Measurements from ENCODE around the gene NSD2.

Gene NSD2

DNA sequence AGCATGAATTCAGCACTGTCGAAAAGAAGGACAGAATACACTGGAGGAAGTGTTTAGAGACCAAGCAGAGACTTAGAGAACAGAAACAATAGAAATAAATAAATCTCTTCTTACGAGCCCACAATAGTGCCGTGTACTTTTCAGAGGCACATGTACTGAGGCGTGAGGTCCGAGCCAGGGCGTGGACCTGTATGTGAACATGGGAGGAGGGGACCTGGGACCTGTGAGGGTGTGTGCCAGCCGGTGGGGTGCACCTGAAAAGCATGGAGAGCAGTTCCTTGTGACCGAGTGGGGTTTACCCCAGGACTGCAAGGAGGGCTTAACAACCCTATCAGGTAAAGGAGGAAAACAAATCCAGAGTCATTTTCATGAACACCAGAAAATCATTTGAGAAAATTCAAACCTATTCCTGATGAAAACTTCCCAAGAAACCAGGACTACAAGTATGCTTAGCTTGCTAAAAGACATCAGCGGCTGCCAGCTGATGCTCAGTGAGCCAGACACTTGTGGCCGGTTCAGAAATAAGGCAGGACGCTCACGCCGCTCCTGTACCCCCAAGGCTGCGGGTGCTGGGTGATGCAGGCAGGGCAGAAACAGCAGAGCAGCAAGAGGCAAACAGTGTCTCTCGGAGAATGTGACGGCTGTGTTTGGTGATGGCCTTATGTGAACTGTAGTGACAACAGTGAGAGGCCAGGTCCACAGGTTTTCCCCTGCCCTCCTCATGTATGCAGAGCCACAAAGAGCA, 100.4 kb downstream of the NSD2 start:
- no peak for DNase-seq (ENCODE audit: low spot score)

DNA sequence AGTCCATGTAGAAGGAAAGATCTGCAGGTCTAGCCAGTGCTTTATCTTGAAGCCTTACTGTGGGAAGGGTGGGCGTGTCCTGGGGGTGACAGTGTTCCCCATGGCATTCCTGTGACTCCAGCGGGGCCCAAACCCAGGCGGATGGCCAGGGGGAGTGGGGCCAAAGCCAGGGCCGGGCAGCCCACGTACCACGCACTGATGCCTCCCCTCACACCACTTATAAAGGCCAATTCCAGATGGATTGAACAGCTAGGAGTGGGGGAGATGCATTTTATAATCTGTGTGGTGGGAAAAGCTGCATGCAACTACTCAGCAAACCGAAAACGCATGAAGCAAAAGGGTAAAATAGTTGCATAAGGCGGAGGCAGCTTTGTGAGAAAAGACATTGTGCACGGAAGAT, 101.2 kb downstream of the NSD2 start:
- DNase-seq (ENCODE audit: low spot score), result no peak

DNA sequence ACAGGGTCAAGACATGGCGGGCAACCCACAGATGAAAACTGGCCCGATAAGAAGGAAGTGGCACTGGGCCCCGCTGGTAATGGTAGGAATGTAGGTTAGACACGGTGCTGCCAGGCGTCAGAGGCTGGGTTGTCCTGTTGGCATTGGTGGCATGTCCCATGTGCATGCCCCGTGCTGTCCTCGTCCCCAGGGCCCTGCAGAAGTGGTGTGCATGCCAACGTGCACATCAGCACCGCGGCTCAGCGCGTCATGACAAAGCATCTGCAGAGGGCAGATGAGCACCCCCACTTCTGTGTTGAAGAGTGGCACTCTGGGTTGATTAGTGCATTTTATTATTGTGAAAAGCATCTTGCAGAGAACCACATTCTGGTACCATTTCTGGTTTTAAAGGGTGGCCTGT, 102.0 kb downstream of the NSD2 start:
- no peak for DNase-seq (ENCODE audit: low spot score)

DNA sequence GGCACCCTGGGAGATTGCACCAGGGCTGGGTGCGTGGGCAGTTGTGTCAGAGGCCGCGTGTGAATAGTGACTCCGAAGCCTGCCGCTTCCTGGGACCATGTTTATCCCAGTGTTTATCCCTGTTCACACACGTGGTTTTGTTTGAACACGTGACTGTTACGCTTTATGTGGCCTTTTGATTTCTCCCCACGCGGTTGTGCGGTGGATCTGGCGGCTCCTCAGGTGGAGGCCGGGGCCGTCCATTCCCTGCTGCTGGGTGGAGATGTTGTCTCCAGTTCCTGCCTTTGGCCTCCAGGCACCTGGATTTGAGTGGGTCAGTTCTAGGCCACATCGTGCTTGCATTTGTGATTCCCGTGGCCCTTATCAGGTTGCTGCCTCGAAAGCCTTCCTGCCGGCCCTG, 102.5 kb downstream of the NSD2 start:
- DNase-seq (ENCODE audit: low spot score), result no peak

DNA sequence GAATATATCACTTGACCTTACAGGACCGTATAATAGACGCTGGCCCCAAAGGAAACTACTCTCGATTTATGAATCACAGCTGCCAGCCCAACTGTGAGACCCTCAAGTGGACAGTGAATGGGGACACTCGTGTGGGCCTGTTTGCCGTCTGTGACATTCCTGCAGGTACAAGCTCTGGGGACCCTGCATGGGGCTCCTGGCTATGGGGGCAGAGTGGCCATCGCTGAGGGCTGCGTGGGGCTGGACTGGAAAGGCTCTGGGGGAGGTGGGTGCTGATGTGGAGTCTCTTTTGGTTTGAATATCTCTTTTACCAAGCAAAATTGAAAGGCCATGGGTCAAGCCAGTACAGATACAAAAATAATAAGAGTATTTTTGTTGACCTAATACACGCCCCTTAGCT, 103.6 kb downstream of the NSD2 start:
- no peak for DNase-seq (ENCODE audit: low spot score)

DNA sequence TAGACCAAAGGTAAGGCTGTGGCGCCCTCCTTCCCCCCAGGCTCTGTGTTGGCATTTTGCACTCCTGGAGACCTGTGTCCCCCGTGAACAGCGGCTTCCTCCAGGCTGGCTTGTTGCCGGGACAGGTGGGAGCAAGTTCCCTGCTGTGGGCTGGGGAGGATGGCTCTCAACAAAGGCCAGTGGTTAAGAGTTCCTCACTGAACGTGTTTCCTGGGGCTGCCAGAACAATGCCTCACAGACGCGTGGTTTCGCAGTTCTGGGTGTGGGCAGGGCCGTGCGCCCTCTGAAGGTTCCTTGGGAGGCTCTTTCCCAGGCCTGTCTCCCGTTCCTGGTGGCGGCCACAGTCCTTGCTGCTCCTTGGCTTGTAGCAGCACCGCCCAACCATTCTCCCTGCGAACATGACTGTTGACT, 104.2 kb downstream of the NSD2 start:
- no peak for DNase-seq (ENCODE audit: low spot score)

DNA sequence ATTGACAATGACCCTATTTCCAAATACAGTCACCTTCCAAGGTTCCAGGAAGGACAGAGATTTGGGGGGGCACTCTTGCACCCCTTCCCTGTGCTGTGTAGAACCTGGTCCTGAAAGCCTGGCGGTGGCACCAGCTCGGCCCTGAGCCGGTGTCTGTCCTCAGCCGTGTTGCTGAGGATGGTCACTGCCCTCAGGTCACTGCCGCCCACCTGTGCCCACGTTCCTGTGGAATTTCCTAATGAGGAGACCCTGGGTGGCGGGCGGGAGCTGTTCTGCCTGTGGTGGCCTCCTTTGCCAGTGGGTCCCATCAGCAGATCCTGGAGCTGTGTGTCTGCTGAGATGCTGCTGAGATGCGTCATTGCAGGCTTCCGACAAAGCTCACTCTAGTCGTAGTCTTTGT, 104.7 kb downstream of the NSD2 start:
- no peak for DNase-seq (ENCODE audit: low spot score)

DNA sequence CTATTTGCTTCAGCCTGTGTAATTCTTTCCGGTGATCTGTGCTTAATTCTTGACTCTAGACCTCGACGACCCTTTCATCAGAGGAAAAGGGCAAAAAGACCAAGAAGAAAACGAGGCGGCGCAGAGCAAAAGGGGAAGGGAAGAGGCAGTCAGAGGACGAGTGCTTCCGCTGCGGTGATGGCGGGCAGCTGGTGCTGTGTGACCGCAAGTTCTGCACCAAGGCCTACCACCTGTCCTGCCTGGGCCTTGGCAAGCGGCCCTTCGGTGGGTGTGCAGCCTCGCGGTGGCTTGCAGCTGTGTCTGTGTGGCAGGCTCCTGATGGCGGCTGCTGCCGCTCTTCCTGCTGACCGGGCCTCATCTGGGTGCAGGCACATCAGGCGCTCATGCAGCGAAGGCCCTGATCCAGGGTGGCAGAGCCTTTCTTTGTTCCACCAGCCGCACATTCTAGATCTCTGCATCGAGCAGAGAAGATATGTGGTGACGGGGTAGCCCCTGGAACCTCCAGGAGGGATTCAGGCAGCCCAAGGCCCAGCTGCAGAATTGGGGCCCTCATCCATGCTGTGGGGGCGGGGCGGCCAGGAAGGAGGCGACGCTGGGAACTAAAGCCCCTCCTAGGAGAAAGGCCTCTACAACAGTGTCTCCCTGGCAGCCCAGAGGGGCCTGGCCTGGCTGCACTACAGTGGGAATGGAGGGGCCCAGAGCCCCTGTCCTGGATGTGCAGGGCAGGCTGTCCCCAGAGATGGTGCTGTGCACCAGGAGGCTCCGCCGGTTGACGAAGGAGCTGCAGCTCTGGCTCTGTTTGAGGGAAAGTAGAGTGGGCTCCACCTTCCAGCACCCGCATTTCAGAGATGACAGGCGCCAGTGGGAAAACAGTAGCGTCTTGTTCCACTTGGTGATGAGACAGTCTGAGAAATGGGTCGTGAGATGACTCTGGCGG, 105.5 kb downstream of the NSD2 start:
- DNase-seq (ENCODE audit: low spot score), result no peak

DNA sequence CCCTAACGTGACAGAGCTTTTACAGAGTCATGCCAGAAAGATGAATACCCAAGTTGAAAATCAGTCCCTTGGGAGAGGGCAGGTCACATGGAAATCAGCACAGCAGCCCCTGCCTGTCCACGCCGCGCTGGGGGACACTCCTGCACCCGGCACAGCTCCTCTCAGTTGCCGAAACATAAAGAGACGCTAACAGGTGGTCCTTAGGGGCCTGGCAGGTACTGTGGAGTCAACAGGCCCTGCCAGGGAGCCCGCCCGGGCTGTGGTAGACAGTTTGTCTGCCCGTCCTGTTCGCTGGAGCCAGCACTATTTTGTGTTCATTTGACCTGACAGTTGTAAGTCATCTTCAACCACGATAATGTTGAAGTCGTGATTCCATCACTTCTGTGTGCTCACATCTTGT, 107.0 kb downstream of the NSD2 start:
- DNase-seq (ENCODE audit: low spot score), result no peak

DNA sequence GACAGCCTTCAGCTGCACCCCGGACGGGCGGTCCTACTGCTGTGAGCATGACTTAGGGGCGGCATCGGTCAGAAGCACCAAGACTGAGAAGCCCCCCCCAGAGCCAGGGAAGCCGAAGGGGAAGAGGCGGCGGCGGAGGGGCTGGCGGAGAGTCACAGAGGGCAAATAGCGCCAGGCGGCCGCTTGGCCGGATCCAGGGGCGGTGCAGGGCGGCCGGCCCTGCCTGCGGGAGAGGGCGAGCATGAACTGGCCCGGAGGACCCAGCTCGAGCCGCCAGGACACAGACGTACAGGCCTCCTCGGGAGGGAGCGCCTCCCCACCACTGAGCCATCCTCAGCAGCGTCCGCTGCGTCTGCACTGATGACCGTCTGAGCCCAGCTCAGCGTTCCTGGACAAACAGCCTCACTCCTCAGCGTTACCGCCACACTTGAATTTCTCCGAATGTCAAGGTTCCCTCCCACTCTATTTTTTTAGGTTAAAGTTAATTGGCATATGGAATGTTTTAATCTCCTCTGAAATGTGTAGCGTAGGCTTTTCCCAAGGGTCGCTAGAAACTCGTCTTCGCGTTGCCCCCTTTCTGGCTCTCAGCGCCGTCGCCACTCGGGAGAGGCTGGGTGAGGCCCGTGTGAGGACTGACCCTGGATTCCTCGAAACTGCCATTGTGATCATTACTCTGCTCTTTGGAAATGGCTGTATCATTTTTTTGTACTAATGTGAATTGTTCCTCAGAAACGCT, 107.7 kb downstream of the NSD2 start:
- no peak for DNase-seq (ENCODE audit: low spot score)

DNA sequence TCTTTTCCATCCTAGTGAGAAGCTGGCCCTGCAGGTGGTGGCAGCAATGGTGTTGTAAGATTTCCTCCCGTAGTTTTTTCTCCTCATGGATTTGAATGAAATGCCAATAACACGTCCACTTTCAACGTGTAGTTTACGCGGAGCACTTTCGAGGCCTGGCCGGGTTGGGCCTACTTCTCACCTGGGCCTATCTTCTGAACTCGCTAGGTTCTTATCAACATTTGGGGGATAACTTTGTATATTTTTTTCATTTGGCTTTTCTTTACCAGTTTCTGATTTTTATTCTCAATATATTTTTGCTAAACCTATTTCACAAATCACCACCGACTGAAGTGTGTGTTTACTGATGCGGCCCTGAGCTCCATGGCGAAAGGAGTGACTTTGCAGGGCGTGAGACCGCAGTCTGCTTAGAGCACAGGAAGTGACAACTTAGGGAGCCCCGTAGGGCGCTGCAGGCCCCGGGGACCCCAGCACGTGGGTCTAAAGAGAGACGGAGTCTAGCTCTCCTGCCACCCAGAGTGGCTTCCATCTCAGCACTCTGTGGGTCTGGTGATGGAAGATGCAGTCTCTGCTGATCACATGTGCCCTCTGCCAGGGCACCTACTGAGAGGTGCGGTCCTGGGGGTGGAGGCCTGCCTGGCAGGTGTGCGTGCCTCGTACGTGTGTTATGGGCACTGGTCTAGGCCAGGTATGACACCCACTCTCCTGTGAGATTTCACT, 108.4 kb downstream of the NSD2 start:
- no peak for DNase-seq (ENCODE audit: low spot score)

DNA sequence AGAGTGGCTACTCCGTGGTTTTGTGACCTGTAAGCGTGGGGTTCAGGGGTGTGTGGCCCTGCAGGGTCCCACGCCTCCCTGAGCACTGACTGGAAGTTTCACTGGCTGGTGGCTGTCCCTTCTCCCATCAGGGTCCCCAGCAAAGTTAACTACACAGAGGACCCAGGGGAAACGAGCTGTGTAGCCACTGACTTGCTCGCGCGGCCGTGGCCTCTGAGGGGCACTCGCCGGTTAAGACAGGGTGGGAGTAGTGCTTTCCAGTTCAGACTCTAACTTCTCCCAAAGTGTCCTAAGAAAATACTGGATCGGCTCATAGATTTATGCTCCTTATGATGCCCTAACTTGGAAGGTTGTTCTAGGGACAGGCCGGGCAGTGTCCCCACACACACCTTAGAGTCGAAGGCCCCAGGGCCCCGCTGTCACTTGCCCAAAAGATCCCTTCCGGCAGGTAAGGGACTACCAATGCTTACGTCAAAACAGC, 109.4 kb downstream of the NSD2 start:
- no peak for DNase-seq (ENCODE audit: low spot score)

DNA sequence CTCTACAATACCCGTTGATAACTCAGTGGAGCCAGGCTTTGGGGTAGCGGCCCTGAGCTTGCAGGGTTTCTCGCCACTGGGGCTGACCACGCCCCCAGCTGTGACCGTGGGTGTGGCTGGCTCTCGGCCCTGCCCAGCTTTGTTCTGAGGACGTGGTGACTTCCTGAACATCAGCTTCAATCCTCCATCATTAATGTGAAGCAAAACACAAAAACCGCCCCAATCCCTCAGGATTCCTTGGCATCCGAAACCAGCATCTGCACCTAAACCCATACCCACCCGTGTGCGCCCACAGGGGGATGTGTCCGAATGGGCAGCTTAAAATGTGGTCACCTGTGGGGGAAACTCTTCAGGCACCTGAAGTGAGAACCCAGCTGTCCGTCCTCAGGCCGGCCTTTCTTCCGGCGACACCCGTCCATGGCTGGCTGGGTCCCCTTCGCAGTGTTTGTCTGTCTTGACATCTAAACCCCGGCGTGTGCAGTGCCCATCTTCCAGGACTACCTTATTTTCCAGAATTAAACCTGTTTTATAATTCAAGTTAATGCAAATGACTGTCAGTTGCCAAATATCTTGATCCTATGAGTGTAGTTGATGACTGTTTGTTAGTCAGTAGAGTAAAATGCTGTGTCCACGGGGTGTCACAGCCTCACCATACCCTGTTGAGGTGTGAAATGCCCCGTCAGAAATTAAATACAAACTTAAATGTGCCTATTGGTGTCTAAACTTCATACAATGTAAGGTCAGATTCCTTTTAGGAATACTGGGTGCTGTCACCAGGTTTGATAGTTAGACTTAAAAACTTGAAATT, 110.3 kb downstream of the NSD2 start:
- DNase-seq (ENCODE audit: low spot score), result peak; percentile 2

DNA sequence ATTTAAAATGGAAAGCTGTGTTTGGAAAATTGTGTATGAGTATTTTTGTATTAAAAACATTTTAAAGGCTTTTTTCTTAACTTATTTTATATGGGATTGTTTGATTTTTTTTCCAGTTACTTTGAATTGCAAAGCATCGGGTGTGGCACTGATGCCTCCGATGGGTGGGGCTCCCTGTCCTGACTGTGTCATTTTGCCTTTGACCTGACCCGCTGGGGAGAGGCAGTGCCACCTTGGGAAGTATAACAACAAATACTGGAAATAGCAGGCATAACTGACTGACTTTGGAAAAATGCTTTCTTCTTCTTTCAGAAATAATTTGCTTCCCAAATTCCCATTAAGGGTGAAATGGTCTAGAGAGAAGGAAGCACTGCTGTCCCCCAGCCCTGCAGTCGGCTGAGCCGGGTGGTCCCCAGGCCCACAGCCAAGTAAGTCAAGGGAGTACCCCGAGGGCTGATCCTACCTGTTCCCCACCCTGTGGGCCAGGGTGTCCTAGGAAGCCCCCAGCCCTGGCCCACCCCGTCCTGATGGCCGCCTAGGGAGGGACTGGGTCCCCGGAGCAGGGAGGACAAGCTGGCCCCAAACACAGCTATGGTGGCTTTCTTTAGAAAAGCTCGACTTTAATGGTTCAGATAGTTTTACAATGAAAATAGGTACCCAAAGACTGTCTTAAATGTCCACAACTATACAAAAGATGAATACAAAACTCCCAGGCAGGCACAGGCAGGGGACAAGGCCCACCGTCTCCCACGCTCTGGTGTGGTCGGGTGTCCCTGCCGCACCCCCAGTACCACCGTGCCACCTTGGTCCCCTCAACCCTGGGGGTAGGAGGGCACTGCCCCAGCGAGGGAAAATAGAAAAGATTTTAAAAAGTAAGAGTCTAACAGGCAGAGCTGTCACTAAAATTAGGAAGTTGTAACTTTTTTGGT, 111.2 kb downstream of the NSD2 start:
- DNase-seq (ENCODE audit: low spot score), result no peak

DNA sequence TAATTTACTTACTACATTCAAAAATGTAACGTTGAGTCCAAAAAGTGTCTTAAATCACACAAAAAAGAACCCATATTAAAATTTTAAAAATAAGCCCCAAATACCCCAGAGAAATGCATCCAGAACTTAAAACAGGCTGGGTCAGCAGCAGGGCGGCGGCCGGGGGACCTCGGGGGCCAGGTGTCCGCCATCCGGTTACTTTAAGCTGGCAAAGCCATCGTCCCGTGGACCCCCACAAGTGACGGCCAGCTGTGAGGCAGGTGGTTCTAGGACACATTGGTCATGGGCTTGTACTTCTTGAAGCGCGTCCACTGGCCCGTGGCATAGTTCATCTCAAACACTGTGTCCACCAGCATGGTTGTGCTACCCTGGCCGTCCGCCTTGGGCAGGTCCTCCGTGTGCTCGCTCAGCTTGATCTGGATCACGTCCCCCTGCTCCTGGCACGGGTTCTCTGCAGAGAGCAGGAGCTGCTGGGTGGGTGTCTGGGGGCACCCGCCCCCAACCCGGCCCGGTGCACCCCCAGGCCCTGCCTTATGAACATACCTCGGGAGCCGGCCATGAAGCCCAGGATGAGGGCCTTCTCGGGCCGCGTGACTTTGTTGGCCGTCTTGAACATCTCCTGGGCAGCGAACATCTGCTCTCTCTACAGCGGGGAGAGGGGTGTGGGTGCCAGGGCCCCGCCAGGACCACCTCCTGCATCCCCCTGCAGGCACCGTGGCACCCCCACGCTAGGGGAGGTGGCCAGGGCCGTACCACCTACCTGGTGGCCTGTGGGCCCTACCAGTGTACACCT, 112.1 kb downstream of the NSD2 start:
- no peak for DNase-seq (ENCODE audit: low spot score)

DNA sequence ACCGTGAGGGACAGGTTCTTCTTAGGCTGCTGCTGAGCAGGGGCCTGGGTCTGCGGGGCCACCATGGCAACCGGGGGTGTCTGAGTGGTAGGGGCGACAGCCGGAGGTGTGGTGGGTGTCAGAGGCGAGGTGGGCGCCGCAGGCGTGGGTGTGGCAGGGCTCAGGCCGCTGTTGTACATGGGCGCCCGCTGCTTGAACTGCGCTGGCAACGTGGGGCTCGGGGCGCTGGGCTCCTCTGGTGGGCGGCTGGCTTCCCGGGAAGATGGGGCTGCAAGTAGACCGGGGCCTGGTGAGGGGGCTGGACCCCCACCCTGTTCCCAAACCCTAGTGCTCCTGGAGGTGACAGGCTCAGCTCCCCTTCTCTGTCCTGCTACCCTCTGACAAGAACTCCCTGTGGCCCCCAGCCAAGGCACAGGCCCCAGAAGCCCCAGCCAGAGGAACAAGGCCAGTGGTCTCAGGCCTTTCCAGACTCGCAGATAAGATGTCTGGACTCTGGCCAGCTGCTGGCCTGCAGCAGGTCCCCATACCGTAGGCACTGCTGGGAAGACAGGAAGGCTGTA, 112.7 kb downstream of the NSD2 start:
- DNase-seq (ENCODE audit: low spot score), result no peak

DNA sequence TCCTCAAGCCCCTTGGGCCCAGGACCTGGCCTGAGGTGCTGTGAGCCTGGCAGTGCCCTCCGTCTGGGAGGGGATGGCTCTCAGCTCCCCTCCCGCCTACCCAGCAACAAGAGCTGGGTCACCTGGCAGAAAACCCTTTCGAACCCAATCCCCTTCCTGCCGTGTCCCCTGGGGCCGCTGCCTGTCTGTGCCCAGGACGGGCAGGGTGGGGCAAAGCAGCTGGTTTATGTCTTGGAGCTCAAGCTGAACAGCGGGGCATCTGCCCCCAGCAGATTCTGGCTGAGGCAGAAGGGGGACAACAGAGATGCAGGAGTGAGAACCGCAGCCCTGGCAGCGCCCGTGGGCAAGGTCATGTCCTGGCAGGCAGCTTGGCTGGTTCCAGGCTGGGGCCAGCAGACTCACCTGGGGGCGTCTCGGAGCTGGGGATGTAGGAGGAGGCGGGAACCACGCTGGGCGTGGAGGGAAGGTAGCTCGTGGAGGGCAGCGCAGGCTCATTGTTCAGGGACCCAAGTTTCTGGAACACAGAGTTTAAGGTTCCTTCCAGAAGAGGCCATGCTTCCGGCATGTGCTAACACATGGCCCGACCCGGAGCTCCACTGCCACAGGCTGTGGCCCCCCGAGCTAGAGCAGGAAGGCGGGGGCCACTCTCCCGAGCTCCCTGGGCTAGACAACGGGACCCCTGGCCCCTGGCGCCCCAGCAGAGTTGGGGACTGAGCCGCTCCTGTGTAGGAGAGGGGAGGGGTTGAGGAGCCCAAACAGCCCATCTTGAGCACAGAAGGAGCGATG, 113.4 kb downstream of the NSD2 start:
- no peak for DNase-seq (ENCODE audit: low spot score)

DNA sequence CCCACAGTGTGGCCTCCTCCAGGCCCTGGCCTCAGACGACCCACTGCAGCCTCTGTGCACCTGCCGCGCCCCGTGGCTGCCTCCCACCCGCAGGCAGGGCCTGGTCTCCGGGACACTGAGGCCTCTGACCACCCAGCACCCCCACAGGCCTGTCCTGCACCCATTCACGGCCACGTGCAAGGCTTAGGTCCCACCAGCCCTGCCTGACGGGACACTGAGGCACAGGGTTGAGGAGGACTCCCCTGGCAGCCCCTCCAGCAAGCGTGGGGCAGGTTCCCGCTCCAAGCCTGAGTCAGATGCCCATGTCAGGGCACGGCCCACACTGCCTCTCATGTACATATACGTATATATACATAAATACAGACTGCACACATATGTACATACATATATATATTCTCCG, 114.1 kb downstream of the NSD2 start:
- DNase-seq (ENCODE audit: low spot score), result no peak

Data from COLO829 (cell line).